HepG2 (cell line): ENCODE measurements around the gene STIP1. TPM values are rescaled to one million over a fixed set of nuclear protein-coding genes. Genes with fewer than 3 reads are reported as not detected.

Experiments
- BRCA1 ChIP-seq: sonication (generic); formaldehyde crosslinking; IDR thresholded peaks from 2 replicates; pipeline ENCODE4 v1.4.0; 2020; ENCODE audit warnings: missing genetic modification reagents
- EHMT2 ChIP-seq: fragments of 200-600 bp; sonication (generic); IDR thresholded peaks from 2 replicates; pipeline ENCODE4 v1.7.0; 2017; ENCODE audit warnings: antibody characterized with exemption, low read depth, low read length, borderline replicate concordance
- FOXA1 ChIP-seq, 2 experiments: fragments of 450-650 bp in 1 of 2; sonication (generic) in 1 of 2; formaldehyde crosslinking in 1 of 2; IDR thresholded peaks; 2 replicates each; pipeline versions ENCODE4 v1.4.0 to v1.6.1; 2016 to 2020; ENCODE audit warnings: missing genetic modification reagents in 1 of 2
- GABPB1 ChIP-seq: IDR thresholded peaks from 2 replicates; pipeline ENCODE4 v1.6.1; 2016; ENCODE audit warnings: mild to moderate bottlenecking, missing genetic modification reagents, moderate library complexity, missing compliant biosample characterization
- HNF1A ChIP-seq, 2 experiments: sonication (generic) in 1 of 2; formaldehyde crosslinking in 1 of 2; IDR thresholded peaks; 2 replicates each; pipeline versions ENCODE4 v1.4.0 to v1.6.1; 2016 to 2020; ENCODE audit warnings: borderline replicate concordance in 1 of 2, low read depth in 1 of 2, mild to moderate bottlenecking in 1 of 2, missing genetic modification reagents in 1 of 2
- HNRNPH1 ChIP-seq: fragments of 200-400 bp; formaldehyde crosslinking; optimal IDR thresholded peaks from 2 replicates; pipeline ENCODE3; 2017; ENCODE audit warnings: mild to moderate bottlenecking, low read depth, low read length
- HOXA7 ChIP-seq: sonication (generic); formaldehyde crosslinking; IDR thresholded peaks from 2 replicates; pipeline ENCODE4 v1.8.1; 2022; ENCODE audit warnings: mild to moderate bottlenecking, missing genetic modification reagents, moderate library complexity
- JARID2 ChIP-seq: sonication (generic); formaldehyde crosslinking; IDR thresholded peaks from 2 replicates; pipeline ENCODE4 v1.8.1; 2023; ENCODE audit warnings: missing genetic modification reagents, inconsistent platforms; ENCODE audit not compliant: insufficient replicate concordance
- NFIC ChIP-seq: IDR thresholded peaks from 2 replicates; pipeline ENCODE4 v1.6.1; 2012; ENCODE audit warnings: mild to moderate bottlenecking, low read length, inconsistent platforms
- PCBP2 ChIP-seq: fragments of 200-400 bp; formaldehyde crosslinking; optimal IDR thresholded peaks from 2 replicates; pipeline ENCODE3; 2018; ENCODE audit warnings: low read length, low read depth; ENCODE audit not compliant: poor library complexity, severe bottlenecking
- RBFOX2 ChIP-seq: fragments of 200-400 bp; formaldehyde crosslinking; IDR thresholded peaks from 2 replicates; pipeline ENCODE4 v1.6.1; 2017; ENCODE audit warnings: low read depth, mild to moderate bottlenecking, low read length
- ZNF546 ChIP-seq: sonication (generic); formaldehyde crosslinking; conservative IDR thresholded peaks from 2 replicates; pipeline ENCODE4 v1.8.1; 2023; ENCODE audit warnings: mild to moderate bottlenecking, missing genetic modification reagents
- ZNF713 ChIP-seq: sonication (generic); formaldehyde crosslinking; IDR thresholded peaks from 2 replicates; pipeline ENCODE4 v1.4.0; 2020; ENCODE audit warnings: mild to moderate bottlenecking, missing genetic modification reagents
- polyA plus RNA-seq, 8 experiments: library from polyadenylated mRNA; depleted of rRNA in 3 of 8; stranded (reverse) in 7 of 8; unstranded in 1 of 8; fragments of >200 nt; fragmentation: Illumina TruSeq in 4 of 8; extraction: Trizol in 4 of 8; gene quantifications; 2 replicates each; pipeline versions ENCODE4 v1.2.1 to v1.2.3, GENCODE V29; 2011 to 2016; ENCODE audit warnings: low read depth in 4 of 8, missing spikeins in 1 of 8, mixed read lengths in 1 of 8; ENCODE audit not compliant: insufficient read depth in 1 of 8
- total RNA-seq, 5 experiments: library from RNA; depleted of rRNA; stranded (reverse); fragments of >200 nt; fragmentation: Illumina TruSeq; extraction: Trizol; gene quantifications; 2 replicates each; pipeline ENCODE4 v1.2.3, GENCODE V29; 2016; ENCODE audit warnings: low read depth in 1 of 5

STIP1 gene
- total and polyA plus RNA-seq, 2 of the 13 experiments (the other 11 are each of a cell fraction or from before 2014, with no cell fraction given) = 81.1 to 217 TPM

DNA sequence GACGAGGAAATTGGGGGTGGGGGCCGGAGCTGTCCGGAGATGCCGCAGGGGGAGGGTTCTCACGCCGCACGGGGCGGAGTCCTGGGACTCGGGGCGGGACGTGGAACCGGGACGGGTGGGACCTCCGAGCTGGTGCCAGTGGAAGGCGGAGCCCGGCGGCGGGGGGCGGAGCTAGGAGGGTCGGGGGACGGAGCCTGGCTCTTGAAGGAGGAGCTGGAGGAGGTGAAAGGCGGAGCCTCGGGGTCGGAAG lies 55.2 kb downstream of the STIP1 start (continued):
- TF ChIP-seq HOXA7 (CRISPR knock-in tag) (no peak), HNRNPH1 (no peak), BRCA1 (CRISPR knock-in tag) (no peak), RBFOX2 (peak; percentile 76), ZNF546 (CRISPR knock-in tag) (no peak), NFIC (no peak), GABPB1 (CRISPR knock-in tag) (no peak), HNF1A (IDR thresholded peaks at IDR 0.05; ENCODE audit: low read depth) (no peak), HNF1A (CRISPR knock-in tag; IDR thresholded peaks at IDR 0.05; ENCODE audit: borderline replicate concordance) (no peak), EHMT2 (no peak), ZNF713 (0 out of 2 replicates have a peak, but pooled peaks have one; percentile 12), PCBP2 (no peak), FOXA1 (IDR thresholded peaks at IDR 0.05) (no peak), FOXA1 (CRISPR knock-in tag; IDR thresholded peaks at IDR 0.05) (no peak), JARID2 (no peak)
- TF ChIP-seq, all 625 proteins: peak for 19
